GM18951 (cell line): Measurements from ENCODE around the gene TOB1.

Source experiments
- POLR2A ChIP-seq: IDR thresholded peaks from 4 replicates; pipeline ENCODE4 v1.6.1; 2011; ENCODE audit warnings: mild to moderate bottlenecking; ENCODE audit not compliant: insufficient read length, insufficient read depth; ENCODE audit errors: extremely low read depth
- in situ Hi-C: fragments of 300-500 bp; cut with MboI; formaldehyde crosslinking; loops from one replicate; pipeline ENCODE4 v1.12.0; 2022; ENCODE audit warnings: low sequenced_read_pairs, mixed read lengths, inconsistent platforms; ENCODE audit not compliant: unreplicated experiment

TOB1 gene

GRCh38 chr17:50867363-50868139 lies 1.4 kb upstream of the TOB1 start:
- TF ChIP-seq POLR2A: peak; percentile 46
- in situ Hi-C loops: no loop called here

GRCh38 chr17:50866950-50867362 lies 802 bp upstream of the TOB1 start:
- in situ Hi-C loops: no loop called here
- no peak for TF ChIP-seq POLR2A

GRCh38 chr17:50865868-50866260 lies 290 bp downstream of the TOB1 start:
- in situ Hi-C loops: no loop called here
- no peak for TF ChIP-seq POLR2A

GRCh38 chr17:50865060-50865867 lies 890 bp downstream of the TOB1 start:
- TF ChIP-seq POLR2A: no peak

GRCh38 chr17:50864747-50865059 lies 1.5 kb downstream of the TOB1 start:
- no peak for TF ChIP-seq POLR2A
- in situ Hi-C loops: loop anchor here (5.0 kb wide), 1 partner anchor 88 kb away; no protein-coding TSS in a partner anchor

More at GRCh38 chr17:50865060-50865867, 890 bp downstream of the TOB1 start:
- in situ Hi-C loops: no loop called here

- in situ Hi-C loops: loop anchor here (5.0 kb wide), 1 partner anchor 88 kb away; no protein-coding TSS in a partner anchor
- no peak for TF ChIP-seq POLR2A
These were observed 2.2 kb downstream of the TOB1 start for GRCh38 chr17:50863931-50864330.

- no peak for TF ChIP-seq POLR2A
- in situ Hi-C loops: loop anchor here (5.0 kb wide), 1 partner anchor 89 kb away; no protein-coding TSS in a partner anchor
These were observed 2.8 kb downstream of the TOB1 start for GRCh38 chr17:50863221-50863843.

- in situ Hi-C loops: loop anchor here (5.0 kb wide), 1 partner anchor 90 kb away; no protein-coding TSS in a partner anchor
- no peak for TF ChIP-seq POLR2A
These were observed 4.2 kb downstream of the TOB1 start for GRCh38 chr17:50861822-50862528.

- no peak for TF ChIP-seq POLR2A
- in situ Hi-C loops: loop anchor here (5.0 kb wide), 1 partner anchor 91 kb away; no protein-coding TSS in a partner anchor
These were observed 4.8 kb downstream of the TOB1 start for GRCh38 chr17:50861334-50861676.

GRCh38 chr17:50859727-50860126 lies 6.4 kb downstream of the TOB1 start:
- in situ Hi-C loops: loop anchor here (5.0 kb wide), 1 partner anchor 93 kb away; no protein-coding TSS in a partner anchor

GRCh38 chr17:50858486-50859225 lies 7.5 kb downstream of the TOB1 start:
- TF ChIP-seq POLR2A: no peak
- in situ Hi-C loops: no loop called here

GRCh38 chr17:50856431-50856830 lies 9.7 kb downstream of the TOB1 start:
- in situ Hi-C loops: no loop called here
- no peak for TF ChIP-seq POLR2A
